ENCODE data around the gene SRSF6. TPM values are rescaled to one million over a fixed set of nuclear protein-coding genes. Genes with fewer than 3 reads are reported as not detected.

SRSF6 gene
- total RNA-seq, 1 donor from 2014 or later = 56.5 TPM

Other genes with a start within 250 kb of the SRSF6 start
- 5.7 TPM for gene L3MBTL1, start 49.8 kb downstream of the SRSF6 start, total RNA-seq
- gene SGK2, start 101.1 kb downstream of the SRSF6 start, total RNA-seq = 0.32 TPM
- gene IFT52, start 133.0 kb downstream of the SRSF6 start, total RNA-seq = 5.2 TPM
- gene MYBL2, start 209.2 kb downstream of the SRSF6 start, total RNA-seq = 0.84 TPM

All from left ventricle myocardium superior (tissue), 1 donor.